A549 (cell line): ENCODE data around the gene OSR1. TPM values are rescaled to one million over a fixed set of nuclear protein-coding genes. Genes with fewer than 3 reads are reported as not detected.

Experiments used
- ATAC-seq, 2 experiments: fragments of 200-7000 bp in 1 of 2; fragments of >200 bp in 1 of 2; cut with Nextera tagmentation in 1 of 2; cut with Tn5 transposase in 1 of 2; 3 replicates each; pipeline versions ENCODE4 v1.8.0 to v1.9.1; 2018 to 2020; ENCODE audit warnings: mild to moderate bottlenecking in 1 of 2, moderate library complexity in 1 of 2
- CTCF ChIA-PET: fragments of 300-600 bp; sonication (Branson Sonifier 250); formaldehyde crosslinking; extraction: SDS; loops from one replicate; lab custom pipeline; 2021; ENCODE audit warnings: antibody characterized with exemption, inconsistent platforms; lab: Yijun Ruan, JAX
- POLR2A ChIA-PET: fragments of 350-600 bp; formaldehyde crosslinking; extraction: SDS; loops from one replicate; lab custom pipeline; 2021; ENCODE audit warnings: antibody characterized with exemption, inconsistent platforms; lab: Yijun Ruan, JAX
- DNase-seq, 2 experiments: peaks; one replicate each; pipeline versions ENCODE4 v3.0.0 to v3.0.0-alpha.2; 2011 to 2016; ENCODE audit warnings: low read depth in 1 of 2, low spot score in 1 of 2
- FAIRE-seq: peaks from 2 replicates; lab custom pipeline; 2011; peaks lifted over from hg19 to GRCh38; lab: Jason Lieb, UNC
- H3K27ac ChIP-seq, 2 experiments: fragments of >200 bp; sonication (Bioruptor Twin); formaldehyde crosslinking; 3 replicates each; pipeline ENCODE4 v1.5.1; 2016 to 2017
- H3K4me1 ChIP-seq: fragments of >200 bp; sonication (Bioruptor Twin); formaldehyde crosslinking; 3 replicates; pipeline ENCODE4 v1.6.1; 2016
- H3K4me2 ChIP-seq: fragments of >200 bp; sonication (Bioruptor Twin); formaldehyde crosslinking; 3 replicates; pipeline ENCODE4 v1.6.1; 2016
- H3K4me3 ChIP-seq: fragments of >200 bp; sonication (Bioruptor Twin); formaldehyde crosslinking; 3 replicates; pipeline ENCODE4 v1.5.1; 2016
- H3K9me3 ChIP-seq: fragments of >200 bp; sonication (Bioruptor Twin); formaldehyde crosslinking; 3 replicates; pipeline ENCODE4 v1.6.1; 2016
- ATOH8 ChIP-seq: fragments of 250-450 bp; sonication (Bioruptor Pico); IDR thresholded peaks from 2 replicates; pipeline ENCODE4 v1.5.0; 2020; ENCODE audit warnings: low read depth, mild to moderate bottlenecking, moderate library complexity
- BHLHE40 ChIP-seq: IDR thresholded peaks from 2 replicates; pipeline ENCODE4 v1.6.1; 2012; ENCODE audit warnings: low read depth, low read length, inconsistent platforms
- CBX8 ChIP-seq: fragments of 200-600 bp; sonication (generic); IDR thresholded peaks from 2 replicates; pipeline ENCODE4 v1.6.1; 2016
- CTCF ChIP-seq: fragments of >200 bp; sonication (Bioruptor Twin); formaldehyde crosslinking; IDR thresholded peaks from 3 replicates; pipeline ENCODE4 v1.5.1; 2016
- EHMT2 ChIP-seq: fragments of 200-600 bp; sonication (generic); IDR thresholded peaks from 2 replicates; pipeline ENCODE4 v1.6.1; 2016; ENCODE audit warnings: antibody characterized with exemption, low read depth, mild to moderate bottlenecking, moderate library complexity
- EP300 ChIP-seq, 2 experiments: fragments of >200 bp; sonication (Bioruptor Twin); formaldehyde crosslinking; IDR thresholded peaks; 2 replicates in 1 of 2; 3 replicates in 1 of 2; pipeline ENCODE4 v1.6.1; 2016 to 2017
- ESRRA ChIP-seq: fragments of 150-350 bp; IDR thresholded peaks from 2 replicates; pipeline ENCODE4 v1.6.1; 2014; ENCODE audit warnings: mild to moderate bottlenecking, low read length, borderline replicate concordance
- GATA3 ChIP-seq: IDR thresholded peaks from 2 replicates; pipeline ENCODE4 v1.6.1; 2012; ENCODE audit warnings: borderline replicate concordance
- HDAC2 ChIP-seq: fragments of 200-600 bp; sonication (generic); IDR thresholded peaks from 2 replicates; pipeline ENCODE4 v1.6.1; 2016
- HEYL ChIP-seq: fragments of 250-450 bp; sonication (Bioruptor Pico); IDR thresholded peaks from 2 replicates; pipeline ENCODE4 v1.8.0; 2021; ENCODE audit warnings: mild to moderate bottlenecking, moderate library complexity
- HOXA7 ChIP-seq: fragments of 250-450 bp; sonication (Bioruptor Pico); IDR thresholded peaks from 2 replicates; pipeline ENCODE4 v1.5.0; 2020; ENCODE audit warnings: mild to moderate bottlenecking, moderate library complexity
- HOXB13 ChIP-seq: fragments of 250-450 bp; sonication (Bioruptor Pico); IDR thresholded peaks from 2 replicates; pipeline ENCODE4 v1.5.0; 2020; ENCODE audit warnings: low read depth, mild to moderate bottlenecking, moderate library complexity
- JUN ChIP-seq, 2 experiments: fragments of >200 bp; sonication (Bioruptor Twin); formaldehyde crosslinking; IDR thresholded peaks; 2 replicates in 1 of 2; 3 replicates in 1 of 2; pipeline ENCODE4 v1.6.1; 2016 to 2017
- KDM1A ChIP-seq: fragments of 200-600 bp; sonication (generic); IDR thresholded peaks from 2 replicates; pipeline ENCODE4 v1.6.1; 2016; ENCODE audit warnings: low read depth, mild to moderate bottlenecking
- POLR2A ChIP-seq: IDR thresholded peaks from 2 replicates; pipeline ENCODE4 v1.6.1; 2012; ENCODE audit warnings: mild to moderate bottlenecking, low read length
- RAD21 ChIP-seq, 2 experiments: fragments of >200 bp in 1 of 2; sonication (Bioruptor Twin) in 1 of 2; formaldehyde crosslinking in 1 of 2; IDR thresholded peaks in 1 of 2; conservative IDR thresholded peaks in 1 of 2; 2 replicates in 1 of 2; 3 replicates in 1 of 2; pipeline ENCODE4 v1.6.1; 2012 to 2018; ENCODE audit warnings: inconsistent platforms in 1 of 2
- RCOR1 ChIP-seq: fragments of 150-350 bp; IDR thresholded peaks from 2 replicates; pipeline ENCODE4 v1.6.1; 2014; ENCODE audit warnings: antibody characterized with exemption, low read length, low read depth
- RNF2 ChIP-seq: fragments of 200-600 bp; sonication (generic); IDR thresholded peaks from 2 replicates; pipeline ENCODE4 v1.6.1; 2016; ENCODE audit warnings: low read depth, mild to moderate bottlenecking, antibody characterized with exemption, moderate library complexity, borderline replicate concordance
- SMC3 ChIP-seq: fragments of >200 bp; sonication (Bioruptor Twin); formaldehyde crosslinking; IDR thresholded peaks from 3 replicates; pipeline ENCODE4 v1.6.1; 2018; ENCODE audit warnings: inconsistent platforms
- SREBF2 ChIP-seq: fragments of 450-650 bp; IDR thresholded peaks from 2 replicates; pipeline ENCODE4 v1.6.1; 2014; ENCODE audit warnings: mild to moderate bottlenecking, moderate library complexity
- ZNF302 ChIP-seq: fragments of 250-450 bp; sonication (Bioruptor Pico); IDR thresholded peaks from 2 replicates; pipeline ENCODE4 v1.9.0; 2021; ENCODE audit warnings: inconsistent platforms, mild to moderate bottlenecking, moderate library complexity
- ZSCAN20 ChIP-seq: fragments of 250-450 bp; sonication (Bioruptor Pico); IDR thresholded peaks from 2 replicates; pipeline ENCODE4 v1.8.0; 2022; ENCODE audit warnings: mild to moderate bottlenecking, moderate library complexity
- WGBS: methylation state at CpG from one replicate; pipeline ENCODE4 v1.1.6; 2017; ENCODE audit errors: missing lambda C conversion rate; 5-methylcytosine and 5-hydroxymethylcytosine counted together
- polyA plus RNA-seq, 4 experiments: library from polyadenylated mRNA; depleted of rRNA in 3 of 4; stranded (reverse); fragments of >200 nt; fragmentation: RNase III in 1 of 4; extraction: RNeasy Plus Mini Kit Qiagen cat#74134 plus additional on column Dnase treatment in 1 of 4; gene quantifications; 2 replicates in 3 of 4; 3 replicates in 1 of 4; pipeline ENCODE4 v1.2.3, GENCODE V29; 2011 to 2017

The OSR1 gene
- polyA plus RNA-seq, 2 of the 4 experiments (the other 2 are of a cell fraction) = 1.8 to 4.4 TPM

- no peak for TF ChIP-seq CTCF
Measured at GRCh38 chr2:19380532-19380931, 22.1 kb upstream of the OSR1 start (continued).

GRCh38 chr2:19378939-19379338 lies 20.5 kb upstream of the OSR1 start:
- CTCF ChIA-PET = interaction anchor here (1.0 to 1.3 kb wide), 2 partner anchors 9 to 367 kb away, joined by 3 to 7 read pairs; no protein-coding TSS in a partner anchor
- ATAC-seq (no peak), DNase-seq (no peak), FAIRE-seq (no peak)
- Histone ChIP-seq H3K4me1 (peaks cover 5% of the 10 kb centered on the region; the same call in 2 of the 3 replicates), H3K4me2 (no peak overlapping the region)
- no peak for TF ChIP-seq KDM1A
- TF ChIP-seq, all 56 proteins: peak for 0
- no peak overlapping the region for H3K27ac ChIP-seq
- 0 out of 3 replicates have a peak, but pooled peaks cover 4% of the 10 kb centered on the region for H3K9me3 ChIP-seq
- no peak overlapping the region for H3K4me3 ChIP-seq
- POLR2A ChIA-PET = no interaction called here
- WGBS = 84% methylated on average over 2 of the region's 2 CpGs

GRCh38 chr2:19377717-19378116 lies 19.3 kb upstream of the OSR1 start:
- 70% methylated on average over 3 of the region's 3 CpGs for WGBS
- no peak for FAIRE-seq
- CTCF ChIA-PET = interaction anchor here (0.5 to 2.6 kb wide), 6 partner anchors 9 to 857 kb away, joined by 3 to 11 read pairs (median 4); no protein-coding TSS in a partner anchor

GRCh38 chr2:19373352-19373751 lies 14.9 kb upstream of the OSR1 start:
- no peak overlapping the region for H3K4me3 ChIP-seq
- ChIA-PET POLR2A (no interaction called here), CTCF (interaction anchor here (0.9 to 3.7 kb wide), 6 partner anchors 10 to 853 kb away, joined by 3 to 14 read pairs (median 4); no protein-coding TSS in a partner anchor)
- TF ChIP-seq ESRRA (no peak), EP300 (IDR thresholded peaks at IDR 0.05) (no peak), EHMT2 (no peak), BHLHE40 (no peak), JUN (IDR thresholded peaks at IDR 0.05) (no peak), HDAC2 (no peak), RNF2 (no peak), CBX8 (no peak), SREBF2 (no peak), ZSCAN20 (CRISPR knock-in tag) (no peak), ZNF302 (CRISPR knock-in tag) (no peak), POLR2A (no peak), KDM1A (no peak), HEYL (no peak), HOXA7 (no peak), SMC3 (no peak), RCOR1 (no peak)
- ATAC-seq (no peak), FAIRE-seq (no peak), DNase-seq (no peak)
- no peaks in the 10 kb centered on the region for H3K4me1 ChIP-seq
- no peak overlapping the region for H3K27ac ChIP-seq
- H3K9me3 ChIP-seq = 0 out of 3 replicates have a peak, but pooled peaks cover 4% of the 10 kb centered on the region
- WGBS = 41% methylated on average over 2 of the region's 2 CpGs
- H3K4me2 ChIP-seq = no peak overlapping the region

More at GRCh38 chr2:19377717-19378116, 19.3 kb upstream of the OSR1 start:
- no peak overlapping the region for H3K27ac ChIP-seq
- H3K9me3 ChIP-seq = 0 out of 3 replicates have a peak, but pooled peaks cover 4% of the 10 kb centered on the region
- no peak for ATAC-seq
- POLR2A ChIA-PET = no interaction called here
- no peak for DNase-seq
- H3K4me2 ChIP-seq = no peak overlapping the region
- TF ChIP-seq HOXB13 (CRISPR knock-in tag) (no peak), HOXA7 (no peak), ATOH8 (CRISPR knock-in tag) (no peak), RAD21 (conservative IDR thresholded peaks at IDR 0.05 in 1 of 2, IDR thresholded peaks at IDR 0.05 in 1 of 2) (0 out of 5 replicates have a peak, but pooled peaks of 1 of the 2 experiments have one; percentile 12), GATA3 (no peak)
- H3K4me3 ChIP-seq = no peak overlapping the region
- peaks cover 5% of the 10 kb centered on the region; the same call in 2 of the 3 replicates for H3K4me1 ChIP-seq
